SH-SY5Y (cell line): ENCODE measurements around the gene OARD1.

Experiments
- GATA2 ChIP-seq: IDR thresholded peaks from 2 replicates; pipeline ENCODE4 v1.6.1; 2011; ENCODE audit warnings: mild to moderate bottlenecking, low read depth, low read length
- GATA3 ChIP-seq: IDR thresholded peaks from 2 replicates; pipeline ENCODE4 v1.6.1; 2011; ENCODE audit warnings: low read depth, mild to moderate bottlenecking, low read length, moderate library complexity

- no peak for TF ChIP-seq GATA3
- no peak for TF ChIP-seq GATA2
Measured at GRCh38 chr6:41033776-41034175, 38.4 kb downstream of the OARD1 start.
